ENCODE measurements around the gene BRPF1. TPM values are rescaled to one million over a fixed set of nuclear protein-coding genes. Genes with fewer than 3 reads are reported as not detected.

BRPF1 gene
- polyA plus RNA-seq, 1 of the 3 experiments (the other 2 are of a cell fraction), result 13.0 TPM

DNA sequence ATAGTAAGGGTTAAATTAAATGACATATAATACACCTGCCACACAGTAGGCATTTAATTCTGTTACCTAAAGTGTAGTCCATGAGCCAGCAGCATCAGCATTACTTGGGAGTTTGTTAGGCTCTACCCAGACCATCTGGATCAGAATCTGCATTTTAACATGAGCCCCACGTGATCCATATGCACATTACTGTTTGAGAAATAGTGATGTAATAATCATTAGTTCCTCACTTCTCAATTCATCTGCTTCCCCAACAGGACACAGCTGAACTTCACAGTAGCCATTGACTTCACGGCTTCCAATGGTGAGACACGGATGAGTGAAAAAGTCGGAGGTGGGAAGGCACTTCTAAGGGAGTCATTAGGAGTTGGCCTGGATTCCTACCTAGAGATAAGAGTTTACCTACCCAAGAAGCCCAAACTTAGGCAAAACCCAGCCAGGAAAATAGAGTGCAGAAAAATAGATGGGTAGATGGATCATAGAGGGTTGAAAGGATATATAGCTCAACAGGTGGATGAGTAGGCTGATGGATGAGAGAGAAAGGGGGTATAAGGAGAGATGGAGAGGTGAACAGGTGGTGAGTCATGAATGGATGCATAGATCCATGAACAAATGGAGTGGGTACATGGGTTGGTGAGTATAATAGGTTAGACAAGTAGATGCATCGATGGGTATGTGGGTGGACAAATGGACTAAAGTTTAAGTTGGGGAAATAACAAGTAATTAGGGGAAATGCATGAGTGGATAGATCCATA lies 14.6 kb upstream of the BRPF1 start:
- H2AFZ ChIP-seq (ENCODE audit: low read depth), result no peak overlapping the region
- H3K9ac ChIP-seq, result no peak overlapping the region
- H3K36me3 ChIP-seq (replicated peaks in 1 of 2; ENCODE audit: control insufficient read depth in 1 of 2, insufficient read depth in 2 of 2, low read length in 1 of 2), result no peaks in the 10 kb centered on the region
- H3K27ac ChIP-seq (ENCODE audit: low read depth in 2 of 2, low read length in 1 of 2), result no peak overlapping the region
- H3K9me3 ChIP-seq, result no peaks in the 10 kb centered on the region
- H4K20me1 ChIP-seq (ENCODE audit: insufficient read depth), result no peaks in the 10 kb centered on the region
- H3K4me3 ChIP-seq (ENCODE audit: low read depth in 2 of 2, low read length in 1 of 2), result no peak overlapping the region
- TF ChIP-seq TAF1 (IDR thresholded peaks at IDR 0.05; ENCODE audit: borderline replicate concordance, low read depth, low read length), result no peak
- TF ChIP-seq, protein P1, sequence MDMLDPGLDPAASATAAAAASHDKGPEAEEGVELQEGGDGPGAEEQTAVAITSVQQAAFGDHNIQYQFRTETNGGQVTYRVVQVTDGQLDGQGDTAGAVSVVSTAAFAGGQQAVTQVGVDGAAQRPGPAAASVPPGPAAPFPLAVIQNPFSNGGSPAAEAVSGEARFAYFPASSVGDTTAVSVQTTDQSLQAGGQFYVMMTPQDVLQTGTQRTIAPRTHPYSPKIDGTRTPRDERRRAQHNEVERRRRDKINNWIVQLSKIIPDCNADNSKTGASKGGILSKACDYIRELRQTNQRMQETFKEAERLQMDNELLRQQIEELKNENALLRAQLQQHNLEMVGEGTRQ (IDR thresholded peaks at IDR 0.05; ENCODE audit: borderline replicate concordance, low read depth, low read length), result no peak
- TF ChIP-seq RFX5 (IDR thresholded peaks at IDR 0.05; ENCODE audit: low read length), result no peak
- no peak for TF ChIP-seq RCOR1 (IDR thresholded peaks at IDR 0.05; ENCODE audit: low read length)
- no peak for TF ChIP-seq NRF1 (IDR thresholded peaks at IDR 0.05; ENCODE audit: low read depth, low read length)
- TF ChIP-seq, protein P2, sequence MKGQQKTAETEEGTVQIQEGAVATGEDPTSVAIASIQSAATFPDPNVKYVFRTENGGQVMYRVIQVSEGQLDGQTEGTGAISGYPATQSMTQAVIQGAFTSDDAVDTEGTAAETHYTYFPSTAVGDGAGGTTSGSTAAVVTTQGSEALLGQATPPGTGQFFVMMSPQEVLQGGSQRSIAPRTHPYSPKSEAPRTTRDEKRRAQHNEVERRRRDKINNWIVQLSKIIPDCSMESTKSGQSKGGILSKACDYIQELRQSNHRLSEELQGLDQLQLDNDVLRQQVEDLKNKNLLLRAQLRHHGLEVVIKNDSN (IDR thresholded peaks at IDR 0.05; ENCODE audit: borderline replicate concordance, low read depth), result no peak
- no peak for TF ChIP-seq RXRA (IDR thresholded peaks at IDR 0.05; ENCODE audit: borderline replicate concordance, low read depth)
- TF ChIP-seq RAD21 (IDR thresholded peaks at IDR 0.05; ENCODE audit: low read length), result no peak
- TF ChIP-seq SMC3 (IDR thresholded peaks at IDR 0.05; ENCODE audit: low read depth, low read length), result no peak
- no peak for TF ChIP-seq FOXM1 (IDR thresholded peaks at IDR 0.05; ENCODE audit: low read depth)
- TF ChIP-seq, protein P3, sequence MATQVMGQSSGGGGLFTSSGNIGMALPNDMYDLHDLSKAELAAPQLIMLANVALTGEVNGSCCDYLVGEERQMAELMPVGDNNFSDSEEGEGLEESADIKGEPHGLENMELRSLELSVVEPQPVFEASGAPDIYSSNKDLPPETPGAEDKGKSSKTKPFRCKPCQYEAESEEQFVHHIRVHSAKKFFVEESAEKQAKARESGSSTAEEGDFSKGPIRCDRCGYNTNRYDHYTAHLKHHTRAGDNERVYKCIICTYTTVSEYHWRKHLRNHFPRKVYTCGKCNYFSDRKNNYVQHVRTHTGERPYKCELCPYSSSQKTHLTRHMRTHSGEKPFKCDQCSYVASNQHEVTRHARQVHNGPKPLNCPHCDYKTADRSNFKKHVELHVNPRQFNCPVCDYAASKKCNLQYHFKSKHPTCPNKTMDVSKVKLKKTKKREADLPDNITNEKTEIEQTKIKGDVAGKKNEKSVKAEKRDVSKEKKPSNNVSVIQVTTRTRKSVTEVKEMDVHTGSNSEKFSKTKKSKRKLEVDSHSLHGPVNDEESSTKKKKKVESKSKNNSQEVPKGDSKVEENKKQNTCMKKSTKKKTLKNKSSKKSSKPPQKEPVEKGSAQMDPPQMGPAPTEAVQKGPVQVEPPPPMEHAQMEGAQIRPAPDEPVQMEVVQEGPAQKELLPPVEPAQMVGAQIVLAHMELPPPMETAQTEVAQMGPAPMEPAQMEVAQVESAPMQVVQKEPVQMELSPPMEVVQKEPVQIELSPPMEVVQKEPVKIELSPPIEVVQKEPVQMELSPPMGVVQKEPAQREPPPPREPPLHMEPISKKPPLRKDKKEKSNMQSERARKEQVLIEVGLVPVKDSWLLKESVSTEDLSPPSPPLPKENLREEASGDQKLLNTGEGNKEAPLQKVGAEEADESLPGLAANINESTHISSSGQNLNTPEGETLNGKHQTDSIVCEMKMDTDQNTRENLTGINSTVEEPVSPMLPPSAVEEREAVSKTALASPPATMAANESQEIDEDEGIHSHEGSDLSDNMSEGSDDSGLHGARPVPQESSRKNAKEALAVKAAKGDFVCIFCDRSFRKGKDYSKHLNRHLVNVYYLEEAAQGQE (IDR thresholded peaks at IDR 0.05; ENCODE audit: low read depth, low read length), result no peak
- TF ChIP-seq, protein P4, sequence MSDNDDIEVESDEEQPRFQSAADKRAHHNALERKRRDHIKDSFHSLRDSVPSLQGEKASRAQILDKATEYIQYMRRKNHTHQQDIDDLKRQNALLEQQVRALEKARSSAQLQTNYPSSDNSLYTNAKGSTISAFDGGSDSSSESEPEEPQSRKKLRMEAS (IDR thresholded peaks at IDR 0.05; ENCODE audit: low read depth), result no peak
- 65% methylated on average over 5 of the region's 5 CpGs for WGBS (ENCODE audit: low lambda C conversion rate)
- peaks cover 15% of the 10 kb centered on the region for H3F3A ChIP-seq (replicated peaks; ENCODE audit: insufficient read depth)
- no peaks in the 10 kb centered on the region for H3K79me2 ChIP-seq (ENCODE audit: insufficient read depth)
- CTCF ChIA-PET, result interaction anchor here (1.2 kb wide), 1 partner anchor 13 kb away, joined by 3 read pairs; no protein-coding TSS in a partner anchor
- POLR2A ChIA-PET, result no interaction called here
- no peak overlapping the region for H3K4me2 ChIP-seq
- no peak for DNase-seq
- peaks cover 0 to 2% of the 10 kb centered on the region in 2 experiments; a peak in 1 of 4 replicates for H3K4me1 ChIP-seq (ENCODE audit: control insufficient read depth in 1 of 2, insufficient read depth in 2 of 2, low read depth in 1 of 2, low read length in 1 of 2)
- H3K9me2 ChIP-seq, result no peaks in the 10 kb centered on the region
- H3K27me3 ChIP-seq (ENCODE audit: insufficient read depth), result peaks cover 5% of the 10 kb centered on the region; the same call in 1 of the 2 replicates
